RWPE2 (cell line): ENCODE measurements around the gene JAG1.

Experiments
- ATAC-seq: fragments of 200-7000 bp; cut with Tn5 transposase; 3 replicates; pipeline ENCODE4 v1.9.1; 2021; ENCODE audit warnings: low read depth
- DNase-seq: peaks from one replicate; pipeline ENCODE4 v3.0.0-alpha.2; 2020; ENCODE audit warnings: low spot score
- H3K27ac ChIP-seq: fragments of 450-650 bp; 2 replicates; pipeline ENCODE4 v1.5.1; 2017; ENCODE audit warnings: mild to moderate bottlenecking; ENCODE audit not compliant: poor library complexity, severe bottlenecking
- H3K27me3 ChIP-seq: fragments of 250-450 bp; sonication (Bioruptor Pico); 2 replicates; pipeline ENCODE4 v1.5.1; 2021; ENCODE audit warnings: mild to moderate bottlenecking, moderate library complexity; ENCODE audit not compliant: insufficient read depth, poor library complexity, severe bottlenecking
- H3K36me3 ChIP-seq: fragments of 250-450 bp; sonication (Bioruptor Pico); 2 replicates; pipeline ENCODE4 v1.5.1; 2020; ENCODE audit warnings: low read depth, mild to moderate bottlenecking, moderate library complexity
- H3K4me1 ChIP-seq: fragments of 250-450 bp; sonication (Bioruptor Pico); 2 replicates; pipeline ENCODE4 v1.5.1; 2021; ENCODE audit warnings: mild to moderate bottlenecking, moderate library complexity; ENCODE audit not compliant: insufficient read depth, poor library complexity, severe bottlenecking
- H3K4me3 ChIP-seq: fragments of 250-450 bp; sonication (Bioruptor Pico); 2 replicates; pipeline ENCODE4 v1.5.1; 2021; ENCODE audit warnings: mild to moderate bottlenecking, moderate library complexity; ENCODE audit not compliant: severe bottlenecking
- H3K9me3 ChIP-seq: fragments of 250-450 bp; sonication (Bioruptor Pico); 2 replicates; pipeline ENCODE4 v1.5.1; 2021; ENCODE audit warnings: mild to moderate bottlenecking, moderate library complexity; ENCODE audit not compliant: severe bottlenecking
- TF ChIP-seq, protein P1 (sequence below): fragments of 450-650 bp; IDR thresholded peaks from one replicate; pipeline ENCODE4 v1.5.1; 2017; ENCODE audit warnings: mild to moderate bottlenecking, moderate library complexity; ENCODE audit not compliant: poor library complexity, severe bottlenecking

JAG1 gene

DNA sequence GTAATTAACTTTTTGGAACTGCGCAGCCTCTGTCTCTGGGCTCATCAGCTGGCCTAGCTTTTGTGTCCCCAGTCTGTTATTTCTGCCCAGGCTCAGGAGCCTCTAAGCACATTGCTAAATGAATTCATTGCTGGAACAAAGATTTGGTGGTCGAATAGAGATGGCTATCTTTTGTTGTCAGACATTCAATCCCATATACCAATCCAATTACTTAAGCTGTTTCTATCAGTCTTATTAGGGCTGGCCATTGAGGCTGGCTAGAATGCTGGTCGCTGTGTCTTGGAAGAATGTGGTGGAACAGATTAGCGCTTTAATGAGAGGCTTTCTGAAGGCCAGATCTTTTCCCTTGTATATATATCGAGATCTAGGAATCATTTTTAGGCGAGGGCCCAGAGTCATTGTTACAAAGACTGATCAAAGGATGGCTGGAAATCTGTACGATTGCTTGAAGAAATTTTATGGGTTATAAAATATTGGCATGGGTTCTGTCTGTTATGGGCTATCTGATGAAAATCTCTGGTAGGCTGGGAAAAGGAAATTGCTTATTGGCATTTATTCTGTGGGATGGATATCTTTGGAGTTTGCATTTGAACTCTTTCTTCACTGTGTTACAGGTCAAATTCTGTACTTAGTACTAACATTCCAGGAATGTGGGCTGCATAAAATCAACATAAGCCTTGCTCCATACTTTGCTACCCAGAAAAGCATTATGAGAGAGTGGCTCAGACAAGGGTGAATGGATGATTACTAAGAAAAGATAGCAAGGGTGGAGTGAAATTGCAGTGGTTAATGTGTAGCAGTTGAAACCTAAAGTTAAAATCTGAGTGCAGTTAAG is 34.8 kb upstream of the JAG1 start:
- peak overlapping the region; percentile 28 for H3K27ac ChIP-seq
- H3K36me3 ChIP-seq, result no peaks in the 10 kb centered on the region
- ATAC-seq (peak; percentile 72), DNase-seq (no peak)
- H3K27me3 ChIP-seq, result no peaks in the 10 kb centered on the region
- TF ChIP-seq, protein P1, sequence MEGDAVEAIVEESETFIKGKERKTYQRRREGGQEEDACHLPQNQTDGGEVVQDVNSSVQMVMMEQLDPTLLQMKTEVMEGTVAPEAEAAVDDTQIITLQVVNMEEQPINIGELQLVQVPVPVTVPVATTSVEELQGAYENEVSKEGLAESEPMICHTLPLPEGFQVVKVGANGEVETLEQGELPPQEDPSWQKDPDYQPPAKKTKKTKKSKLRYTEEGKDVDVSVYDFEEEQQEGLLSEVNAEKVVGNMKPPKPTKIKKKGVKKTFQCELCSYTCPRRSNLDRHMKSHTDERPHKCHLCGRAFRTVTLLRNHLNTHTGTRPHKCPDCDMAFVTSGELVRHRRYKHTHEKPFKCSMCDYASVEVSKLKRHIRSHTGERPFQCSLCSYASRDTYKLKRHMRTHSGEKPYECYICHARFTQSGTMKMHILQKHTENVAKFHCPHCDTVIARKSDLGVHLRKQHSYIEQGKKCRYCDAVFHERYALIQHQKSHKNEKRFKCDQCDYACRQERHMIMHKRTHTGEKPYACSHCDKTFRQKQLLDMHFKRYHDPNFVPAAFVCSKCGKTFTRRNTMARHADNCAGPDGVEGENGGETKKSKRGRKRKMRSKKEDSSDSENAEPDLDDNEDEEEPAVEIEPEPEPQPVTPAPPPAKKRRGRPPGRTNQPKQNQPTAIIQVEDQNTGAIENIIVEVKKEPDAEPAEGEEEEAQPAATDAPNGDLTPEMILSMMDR, result no peak
- no peak overlapping the region for H3K4me3 ChIP-seq
- no peaks in the 10 kb centered on the region for H3K9me3 ChIP-seq
- peaks cover 19% of the 10 kb centered on the region for H3K4me1 ChIP-seq

DNA sequence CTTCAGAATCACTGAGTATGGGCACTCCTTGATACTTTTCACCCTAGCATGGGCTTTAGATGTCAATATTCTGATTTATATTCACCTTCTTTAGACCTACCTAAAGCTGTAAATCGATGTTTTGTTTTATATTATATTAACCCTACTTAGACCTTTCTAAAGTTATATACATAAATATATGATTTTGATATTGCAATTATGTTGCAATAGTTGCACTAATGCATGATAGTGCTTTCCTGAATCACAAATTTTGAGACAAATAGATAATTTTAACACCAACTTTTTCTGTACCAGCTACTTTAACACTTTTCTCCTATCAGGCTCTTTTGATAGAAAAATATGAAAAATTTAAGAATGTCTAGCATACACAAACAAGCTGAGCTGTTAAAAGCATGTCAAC is 34.0 kb upstream of the JAG1 start:
- no peak for DNase-seq
- no peak for ATAC-seq

DNA sequence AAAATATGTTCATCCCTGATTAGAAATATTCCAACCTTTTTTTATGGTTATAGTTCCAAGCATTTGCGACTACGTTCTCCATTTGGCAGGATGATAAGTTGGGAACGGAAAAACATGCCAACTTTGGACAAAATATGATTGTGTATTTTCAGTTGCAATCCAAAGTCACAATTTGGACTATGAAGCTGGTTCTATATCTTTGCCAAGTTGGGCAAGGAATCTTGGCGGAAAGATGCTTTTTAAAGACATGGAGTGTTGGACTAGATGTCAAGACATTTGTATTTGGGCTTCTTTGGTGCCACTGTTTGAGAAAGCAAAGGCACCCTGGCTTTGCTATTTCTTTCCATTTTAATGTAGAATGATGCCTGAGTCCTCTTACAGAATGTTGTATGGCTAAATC is 33.3 kb upstream of the JAG1 start:
- H3K27ac ChIP-seq, result no peak overlapping the region
- H3K9me3 ChIP-seq, result no peaks in the 10 kb centered on the region
- DNase-seq (no peak), ATAC-seq (no peak)
- H3K4me1 ChIP-seq, result peaks cover 19% of the 10 kb centered on the region
- H3K4me3 ChIP-seq, result no peak overlapping the region
- TF ChIP-seq, protein P1, result no peak
- H3K27me3 ChIP-seq, result no peaks in the 10 kb centered on the region
- H3K36me3 ChIP-seq, result no peaks in the 10 kb centered on the region

More for the DNA sequence above, 34.0 kb upstream of the JAG1 start:
- Histone ChIP-seq H3K9me3 (no peaks in the 10 kb centered on the region), H3K27me3 (no peaks in the 10 kb centered on the region), H3K27ac (peak overlapping the region; percentile 28), H3K4me3 (no peak overlapping the region), H3K4me1 (peaks cover 19% of the 10 kb centered on the region), H3K36me3 (no peaks in the 10 kb centered on the region)
- TF ChIP-seq, protein P1, result no peak

DNA sequence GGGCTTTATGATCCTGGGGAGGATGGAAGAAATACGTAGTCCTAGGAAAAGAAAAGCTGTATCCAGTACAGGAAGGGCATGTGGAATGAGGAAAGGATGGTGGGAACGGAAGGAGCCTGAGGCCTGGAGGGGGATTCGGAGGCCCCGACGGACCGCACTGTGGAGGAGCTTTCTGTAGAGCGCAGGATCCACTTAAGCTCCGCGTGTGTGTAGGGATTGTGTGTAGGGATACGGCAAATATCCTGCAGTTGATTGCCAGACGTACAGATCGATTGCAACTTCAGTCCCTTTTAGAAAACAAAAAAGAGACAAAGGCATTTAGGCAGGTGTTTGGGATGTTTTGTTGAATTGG is 32.6 kb upstream of the JAG1 start:
- TF ChIP-seq, protein P1, result no peak
- Histone ChIP-seq H3K27me3 (no peaks in the 10 kb centered on the region), H3K36me3 (no peaks in the 10 kb centered on the region), H3K4me1 (peaks cover 19% of the 10 kb centered on the region), H3K27ac (peak overlapping the region; percentile 46), H3K9me3 (no peaks in the 10 kb centered on the region), H3K4me3 (no peak overlapping the region)
- DNase-seq (no peak), ATAC-seq (no peak)

DNA sequence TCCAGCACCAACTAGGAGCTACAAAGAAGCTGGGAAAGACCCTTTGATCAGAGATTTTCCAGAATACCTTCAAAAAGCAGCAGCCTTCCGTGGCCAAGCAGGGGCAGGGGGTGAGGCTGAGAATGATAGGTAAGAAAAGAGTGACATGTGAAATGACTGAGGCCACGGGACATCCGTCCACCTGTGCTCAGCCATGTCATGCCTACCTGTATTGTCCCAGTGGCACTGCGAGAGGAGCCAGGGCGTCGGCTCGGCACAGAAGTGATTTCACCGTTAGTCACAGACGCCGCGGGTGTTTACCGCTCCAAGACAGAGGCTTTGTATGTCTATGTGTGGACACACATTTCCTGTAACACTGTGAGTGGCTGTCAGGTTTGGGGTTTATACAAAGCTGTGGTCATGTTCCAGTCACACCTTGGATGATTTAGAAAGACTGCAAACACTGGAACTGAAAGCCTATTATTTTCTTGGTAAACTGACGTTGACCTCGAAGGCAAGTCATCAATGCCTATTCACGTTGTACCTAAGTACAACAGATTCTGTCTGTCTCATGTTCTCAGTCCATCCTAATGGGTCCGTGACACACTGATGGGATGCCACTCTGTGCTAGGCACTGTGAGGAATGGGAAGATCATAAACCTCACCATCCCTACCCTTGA is 32.1 kb upstream of the JAG1 start:
- Histone ChIP-seq H3K4me1 (peaks cover 19% of the 10 kb centered on the region), H3K4me3 (no peak overlapping the region)

More for the DNA sequence above, 32.1 kb upstream of the JAG1 start:
- peak overlapping the region; percentile 46 for H3K27ac ChIP-seq
- TF ChIP-seq, protein P1, result no peak
- no peaks in the 10 kb centered on the region for H3K27me3 ChIP-seq
- no peaks in the 10 kb centered on the region for H3K36me3 ChIP-seq
- peak; percentile 92 for DNase-seq
- no peaks in the 10 kb centered on the region for H3K9me3 ChIP-seq
- ATAC-seq, result peak; percentile 97
